ENCODE results near the gene SORCS2. TPM values are rescaled to one million over a fixed set of nuclear protein-coding genes. Genes with fewer than 3 reads are reported as not detected.

The SORCS2 gene
- total and polyA plus RNA-seq, 2 experiments from 2014 or later: 0.38 to 1.4 TPM

DNA sequence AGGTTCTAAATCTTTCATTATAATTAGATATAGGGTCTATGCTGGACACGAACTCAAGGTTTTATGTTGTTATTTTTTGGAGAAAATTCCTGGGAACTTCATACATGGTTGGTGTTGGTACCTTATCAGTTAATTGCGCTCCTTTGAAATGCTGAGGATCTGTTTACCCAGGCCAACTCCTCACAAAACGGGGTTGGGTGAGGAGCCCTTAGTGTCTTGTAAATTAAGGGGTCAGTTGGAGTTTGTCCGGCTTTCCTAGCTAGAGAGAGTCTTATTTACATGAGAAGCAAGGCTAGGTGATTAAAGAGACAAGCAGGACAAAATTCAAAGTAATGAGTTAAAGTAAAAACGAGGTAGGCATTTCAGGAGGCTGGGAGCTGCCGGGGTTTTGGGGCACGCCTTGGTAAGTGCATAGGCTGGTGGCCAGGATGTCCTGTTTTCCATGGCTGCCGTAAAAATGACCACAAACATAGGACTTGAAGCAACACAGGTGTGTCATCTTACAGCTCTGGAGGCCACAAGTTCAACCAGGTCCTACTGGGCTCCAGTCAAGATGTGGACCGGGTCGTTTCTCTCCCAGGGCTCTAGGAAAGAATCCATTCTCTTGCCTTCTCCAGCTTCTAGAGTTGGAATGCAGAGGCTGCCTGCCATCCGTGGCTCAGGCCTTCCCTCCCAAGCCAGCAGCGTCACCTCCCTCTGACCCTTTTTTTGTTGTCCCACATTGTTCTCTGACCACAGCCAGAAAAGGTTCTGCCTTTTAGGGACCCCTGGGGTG lies 222.6 kb downstream of the SORCS2 start:
- Histone ChIP-seq H3K9me2 (ENCODE audit: insufficient read depth) (no peaks in the 10 kb centered on the region), H3K36me3 (ENCODE audit: low read depth) (no peaks in the 10 kb centered on the region), H2AFZ (no peak overlapping the region), H3K4me3 (no peak overlapping the region), H3K9me3 (ENCODE audit: low read depth) (no peaks in the 10 kb centered on the region), H3K4me1 (ENCODE audit: insufficient read depth) (no peaks in the 10 kb centered on the region), H3K79me2 (ENCODE audit: insufficient read depth) (no peaks in the 10 kb centered on the region), H3K9ac (no peak overlapping the region), H3K4me2 (ENCODE audit: unreplicated experiment) (no peak overlapping the region), H3K27me3 (replicated peaks; ENCODE audit: insufficient read depth) (peaks cover 8% of the 10 kb centered on the region; the same call in 1 of the 2 replicates), H3F3A (ENCODE audit: insufficient read depth) (no peaks in the 10 kb centered on the region), H4K20me1 (ENCODE audit: insufficient read depth) (no peaks in the 10 kb centered on the region), H3K27ac (no peak overlapping the region)
- in situ Hi-C loops (cut with MboI): no loop called here
- no peak for DNase-seq
- 43% methylated on average over 12 of the region's 12 CpGs for WGBS, 2 experiments (ENCODE audit: low coverage in 1 of 2, low lambda C conversion rate in 2 of 2, missing lambda C conversion rate in 2 of 2)
- TF ChIP-seq EZH2phosphoT487 (IDR thresholded peaks at IDR 0.05; ENCODE audit: insufficient read depth, low read depth): no peak
- no peak for TF ChIP-seq EZH2 (IDR thresholded peaks at IDR 0.05; ENCODE audit: insufficient read depth, poor library complexity, severe bottlenecking)

DNA sequence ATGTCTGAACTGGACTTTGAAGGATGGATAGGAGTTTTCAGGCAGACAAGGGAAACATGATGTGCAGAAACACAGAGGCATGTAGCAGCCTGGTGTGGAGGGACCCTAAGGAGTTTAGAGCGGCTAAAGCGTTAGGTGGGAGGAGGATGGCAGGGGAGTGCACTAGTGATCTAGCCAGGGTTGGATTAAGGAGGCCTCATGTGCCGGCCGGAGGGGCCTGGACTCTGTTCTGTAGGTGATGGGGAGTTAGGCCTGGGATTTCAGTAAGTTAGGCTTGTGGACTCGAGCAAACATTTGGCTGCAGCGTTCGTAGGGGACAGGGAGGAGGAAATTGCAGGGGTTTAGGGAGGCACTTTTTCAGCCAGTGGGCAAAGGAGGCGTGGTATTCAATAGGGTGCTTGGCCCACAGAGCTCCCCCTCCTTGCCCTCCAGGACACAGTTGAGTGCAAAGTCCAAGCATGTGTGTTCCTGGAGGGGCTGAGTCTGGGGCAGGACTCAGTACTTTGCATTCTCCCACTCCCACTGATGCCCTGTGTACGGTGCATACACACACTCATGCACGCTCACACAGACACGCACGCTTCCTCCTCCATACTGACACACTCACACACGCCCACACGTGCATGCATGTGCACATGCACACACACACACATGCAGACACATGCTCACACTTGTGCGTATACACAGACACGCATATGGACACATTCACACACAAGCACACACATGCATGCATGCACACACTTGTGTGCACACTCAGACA lies 223.8 kb downstream of the SORCS2 start:
- no peak overlapping the region for H3K27ac ChIP-seq
- no peaks in the 10 kb centered on the region for H3K4me1 ChIP-seq (ENCODE audit: insufficient read depth)
- H3K9me2 ChIP-seq (ENCODE audit: insufficient read depth): no peaks in the 10 kb centered on the region
- in situ Hi-C loops (cut with MboI): no loop called here
- H3K27me3 ChIP-seq (replicated peaks; ENCODE audit: insufficient read depth): peaks cover 8% of the 10 kb centered on the region; the same call in 1 of the 2 replicates
- H3K79me2 ChIP-seq (ENCODE audit: insufficient read depth): no peaks in the 10 kb centered on the region
- no peaks in the 10 kb centered on the region for H3F3A ChIP-seq (ENCODE audit: insufficient read depth)
- H3K4me2 ChIP-seq (ENCODE audit: unreplicated experiment): no peak overlapping the region
- H3K9ac ChIP-seq: no peak overlapping the region
- WGBS, 2 experiments (ENCODE audit: low coverage in 1 of 2, low lambda C conversion rate in 2 of 2, missing lambda C conversion rate in 2 of 2): 61 to 72% methylated on average over 16 of the region's 16 CpGs
- H2AFZ ChIP-seq: no peak overlapping the region
- no peak for DNase-seq
- TF ChIP-seq EZH2 (IDR thresholded peaks at IDR 0.05; ENCODE audit: insufficient read depth, poor library complexity, severe bottlenecking): no peak
- TF ChIP-seq EZH2phosphoT487 (IDR thresholded peaks at IDR 0.05; ENCODE audit: insufficient read depth, low read depth): no peak
- no peaks in the 10 kb centered on the region for H3K9me3 ChIP-seq (ENCODE audit: low read depth)
- H3K4me3 ChIP-seq: no peak overlapping the region
- H4K20me1 ChIP-seq (ENCODE audit: insufficient read depth): no peaks in the 10 kb centered on the region
- no peaks in the 10 kb centered on the region for H3K36me3 ChIP-seq (ENCODE audit: low read depth)

DNA sequence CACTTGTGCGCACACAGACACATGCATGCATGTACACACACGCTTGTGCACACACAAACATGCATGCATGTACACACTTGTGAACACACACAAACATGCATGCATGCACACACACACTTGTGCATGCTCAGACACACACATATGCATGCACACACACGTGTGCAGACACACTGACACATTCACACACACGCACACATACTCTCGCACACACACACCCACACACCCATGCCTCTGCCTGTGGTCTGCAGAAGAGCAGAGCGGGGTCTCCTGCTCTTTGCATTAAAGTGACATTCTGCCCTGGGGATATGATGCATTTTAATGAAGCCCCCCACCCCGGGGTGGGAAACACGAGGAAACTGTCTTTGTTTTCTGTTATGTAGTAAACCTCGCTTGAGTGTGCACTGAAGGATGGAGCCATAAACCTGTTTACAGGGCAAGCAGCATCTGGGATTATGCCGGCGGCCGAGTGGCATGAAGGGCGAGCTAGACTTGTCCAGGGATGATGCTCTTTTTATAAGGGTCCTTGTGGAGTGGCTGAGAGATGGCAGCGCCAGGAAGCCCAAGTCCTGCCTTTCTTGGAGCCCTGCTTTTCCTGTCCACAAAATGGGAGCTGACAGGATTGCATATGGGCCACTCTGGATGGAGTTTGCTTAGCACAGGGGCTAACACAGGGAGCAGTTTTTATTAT lies 224.6 kb downstream of the SORCS2 start:
- Histone ChIP-seq H3K4me1 (ENCODE audit: insufficient read depth) (no peaks in the 10 kb centered on the region), H3K4me3 (no peak overlapping the region), H2AFZ (no peak overlapping the region), H3K9me2 (ENCODE audit: insufficient read depth) (no peaks in the 10 kb centered on the region), H4K20me1 (ENCODE audit: insufficient read depth) (no peaks in the 10 kb centered on the region), H3K79me2 (ENCODE audit: insufficient read depth) (no peaks in the 10 kb centered on the region), H3K9me3 (ENCODE audit: low read depth) (no peaks in the 10 kb centered on the region), H3K27ac (no peak overlapping the region), H3K9ac (no peak overlapping the region), H3K27me3 (replicated peaks; ENCODE audit: insufficient read depth) (peaks cover 8% of the 10 kb centered on the region; the same call in 1 of the 2 replicates), H3K4me2 (ENCODE audit: unreplicated experiment) (no peak overlapping the region), H3F3A (ENCODE audit: insufficient read depth) (no peaks in the 10 kb centered on the region), H3K36me3 (ENCODE audit: low read depth) (no peaks in the 10 kb centered on the region)
- DNase-seq: no peak
- in situ Hi-C loops (cut with MboI): no loop called here
- WGBS, 2 experiments (ENCODE audit: low coverage in 1 of 2, low lambda C conversion rate in 2 of 2, missing lambda C conversion rate in 2 of 2): 64 to 69% methylated on average over 14 of the region's 14 CpGs
- no peak for TF ChIP-seq EZH2 (IDR thresholded peaks at IDR 0.05; ENCODE audit: insufficient read depth, poor library complexity, severe bottlenecking)
- no peak for TF ChIP-seq EZH2phosphoT487 (IDR thresholded peaks at IDR 0.05; ENCODE audit: insufficient read depth, low read depth)

DNA sequence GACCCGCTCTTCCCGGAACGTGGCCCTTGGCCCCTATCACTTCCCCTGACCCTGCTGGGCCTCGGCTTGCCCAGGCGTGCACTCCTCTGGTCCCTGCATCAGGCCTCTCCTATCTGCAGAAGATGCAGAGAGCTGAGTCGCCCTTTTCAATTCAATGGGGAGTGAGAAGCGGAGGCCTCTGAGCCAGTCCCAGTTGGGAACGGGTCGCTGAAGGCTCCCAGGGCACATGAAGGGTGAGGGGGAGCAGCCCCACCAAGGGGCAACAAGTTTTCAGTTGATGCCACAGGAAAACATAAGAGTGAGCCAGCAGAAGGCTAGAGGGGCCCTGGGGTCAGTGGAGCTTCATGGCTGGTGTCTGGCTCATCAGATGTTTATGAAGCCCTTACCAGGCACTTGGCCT lies 225.3 kb downstream of the SORCS2 start:
- Histone ChIP-seq H3F3A (ENCODE audit: insufficient read depth) (no peaks in the 10 kb centered on the region), H3K79me2 (ENCODE audit: insufficient read depth) (no peaks in the 10 kb centered on the region), H3K36me3 (ENCODE audit: low read depth) (no peaks in the 10 kb centered on the region), H3K27me3 (replicated peaks; ENCODE audit: insufficient read depth) (peaks cover 8% of the 10 kb centered on the region; the same call in 1 of the 2 replicates), H3K4me1 (ENCODE audit: insufficient read depth) (no peaks in the 10 kb centered on the region), H3K4me3 (no peak overlapping the region), H3K9me3 (ENCODE audit: low read depth) (no peaks in the 10 kb centered on the region), H4K20me1 (ENCODE audit: insufficient read depth) (no peaks in the 10 kb centered on the region), H2AFZ (no peak overlapping the region), H3K9ac (no peak overlapping the region), H3K9me2 (ENCODE audit: insufficient read depth) (no peaks in the 10 kb centered on the region), H3K27ac (no peak overlapping the region), H3K4me2 (ENCODE audit: unreplicated experiment) (no peak overlapping the region)
- no peak for DNase-seq
- in situ Hi-C loops (cut with MboI): no loop called here
- TF ChIP-seq EZH2phosphoT487 (IDR thresholded peaks at IDR 0.05; ENCODE audit: insufficient read depth, low read depth) (no peak), EZH2 (IDR thresholded peaks at IDR 0.05; ENCODE audit: insufficient read depth, poor library complexity, severe bottlenecking) (no peak)
- WGBS, 2 experiments (ENCODE audit: low coverage in 1 of 2, low lambda C conversion rate in 2 of 2, missing lambda C conversion rate in 2 of 2): 59 to 66% methylated on average over 9 of the region's 9 CpGs

Data from GM23248 (cell line).